Nephron progenitor cell (in vitro differentiated cells): ENCODE measurements around the gene NUCB1.
"Not testable (repeated sequence)": the region's sequence is repeated elsewhere in the genome, so short reads cannot be mapped to it uniquely, and the experiment has no call there.

Experiments used
- DNase-seq: peaks from one replicate; pipeline ENCODE4 v3.0.0; 2021
- H3K27ac Mint-ChIP-seq: 2 replicates; pipeline ENCODE4 v1.8.0; 2021; ENCODE audit warnings: mild to moderate bottlenecking, moderate library complexity, mixed read lengths
- H3K27me3 Mint-ChIP-seq: 2 replicates; pipeline ENCODE4 v1.8.0; 2021; ENCODE audit warnings: mild to moderate bottlenecking, low read depth, mixed read lengths; ENCODE audit not compliant: poor library complexity
- H3K36me3 Mint-ChIP-seq: 2 replicates; pipeline ENCODE4 v1.8.0; 2021; ENCODE audit warnings: low read depth, mixed read lengths
- H3K4me1 Mint-ChIP-seq: 2 replicates; pipeline ENCODE4 v1.8.0; 2021; ENCODE audit warnings: mixed read lengths
- H3K4me3 Mint-ChIP-seq: 2 replicates; pipeline ENCODE4 v1.8.0; 2021; ENCODE audit warnings: mild to moderate bottlenecking, moderate library complexity, mixed read lengths
- H3K9me3 Mint-ChIP-seq: 2 replicates; pipeline ENCODE4 v1.8.0; 2021; ENCODE audit warnings: mild to moderate bottlenecking, moderate library complexity, mixed read lengths
- CTCF ChIP-seq: fragments of 200-600 bp; sonication (generic); IDR thresholded peaks from 2 replicates; pipeline ENCODE4 v1.5.0; 2021; ENCODE audit warnings: antibody characterized with exemption

The NUCB1 gene

GRCh38 chr19:48877855-48878195 is 22.3 kb upstream of the NUCB1 start:
- peaks cover 43% of the 10 kb centered on the region for H3K4me1 Mint-ChIP-seq
- no peak for DNase-seq
- no peak for TF ChIP-seq CTCF
- no peak overlapping the region for H3K27ac Mint-ChIP-seq
- H3K9me3 Mint-ChIP-seq: peaks cover 11% of the 10 kb centered on the region
- H3K4me3 Mint-ChIP-seq: no peak overlapping the region
- peaks cover 13% of the 10 kb centered on the region for H3K27me3 Mint-ChIP-seq
- peaks cover 47% of the 10 kb centered on the region for H3K36me3 Mint-ChIP-seq

GRCh38 chr19:48878196-48879024 is 21.7 kb upstream of the NUCB1 start:
- peaks cover 13% of the 10 kb centered on the region for H3K27me3 Mint-ChIP-seq
- H3K27ac Mint-ChIP-seq: no peak overlapping the region
- no peak overlapping the region for H3K4me3 Mint-ChIP-seq

GRCh38 chr19:48879025-48879637 is 21.0 kb upstream of the NUCB1 start:
- peaks cover 30% of the 10 kb centered on the region for H3K4me1 Mint-ChIP-seq
- H3K9me3 Mint-ChIP-seq: peaks cover 22% of the 10 kb centered on the region
- H3K36me3 Mint-ChIP-seq: peaks cover 34% of the 10 kb centered on the region
- no peak overlapping the region for H3K4me3 Mint-ChIP-seq
- no peak for DNase-seq
- H3K27ac Mint-ChIP-seq: no peak overlapping the region
- no peak for TF ChIP-seq CTCF
- H3K27me3 Mint-ChIP-seq: peaks cover 13% of the 10 kb centered on the region

More at GRCh38 chr19:48878196-48879024, 21.7 kb upstream of the NUCB1 start:
- peaks cover 41% of the 10 kb centered on the region for H3K36me3 Mint-ChIP-seq
- no peak for DNase-seq
- peaks cover 15% of the 10 kb centered on the region for H3K9me3 Mint-ChIP-seq
- H3K4me1 Mint-ChIP-seq: peaks cover 37% of the 10 kb centered on the region
- TF ChIP-seq CTCF: no peak

GRCh38 chr19:48879696-48880095 is 20.4 kb upstream of the NUCB1 start:
- peaks cover 13% of the 10 kb centered on the region for H3K27me3 Mint-ChIP-seq
- not testable (repeated sequence) for H3K4me3 Mint-ChIP-seq, H3K27ac Mint-ChIP-seq, DNase-seq
- H3K36me3 Mint-ChIP-seq: peaks cover 28% of the 10 kb centered on the region
- H3K4me1 Mint-ChIP-seq: peaks cover 24% of the 10 kb centered on the region
- peaks cover 22% of the 10 kb centered on the region for H3K9me3 Mint-ChIP-seq

- Mint-ChIP-seq H3K9me3 (peaks cover 22% of the 10 kb centered on the region), H3K36me3 (peaks cover 17% of the 10 kb centered on the region), H3K4me1 (peaks cover 4% of the 10 kb centered on the region), H3K27me3 (peaks cover 13% of the 10 kb centered on the region), H3K27ac (peak overlapping the region; percentile 60), H3K4me3 (no peak overlapping the region)
- TF ChIP-seq CTCF: no peak
- DNase-seq: no peak
Observed at GRCh38 chr19:48881741-48882657, 18.1 kb upstream of the NUCB1 start.

- no peak overlapping the region for H3K27ac Mint-ChIP-seq
- TF ChIP-seq CTCF: no peak
- DNase-seq: no peak
- peaks cover 17% of the 10 kb centered on the region for H3K27me3 Mint-ChIP-seq
- H3K4me3 Mint-ChIP-seq: no peak overlapping the region
- H3K4me1 Mint-ChIP-seq: no peaks in the 10 kb centered on the region
- peaks cover under 1% of the 10 kb centered on the region for H3K36me3 Mint-ChIP-seq
- H3K9me3 Mint-ChIP-seq: peaks cover 22% of the 10 kb centered on the region
Observed at GRCh38 chr19:48883726-48884125, 16.4 kb upstream of the NUCB1 start.
